ENCODE results near the gene TBL3. TPM values are rescaled to one million over a fixed set of nuclear protein-coding genes. Genes with fewer than 3 reads are reported as not detected.

TBL3 gene
- total and polyA plus RNA-seq, 9 of the 15 experiments (the other 6 are each of a cell fraction or from before 2014, with no cell fraction given) = 0.97 to 117 (median 24.5) TPM

GRCh38 chr16:2023092-2024031 is 51.5 kb downstream of the TBL3 start (continued):
- TF ChIP-seq TFE3 (CRISPR knock-in tag; IDR thresholded peaks at IDR 0.05) = no peak
- TF ChIP-seq ZNF140 (CRISPR knock-in tag; IDR thresholded peaks at IDR 0.05) = no peak
- TF ChIP-seq FOXK1 (CRISPR knock-in tag; IDR thresholded peaks at IDR 0.05; ENCODE audit: borderline replicate concordance) = 0 out of 2 replicates have a peak, but pooled peaks have one; percentile 20
- TF ChIP-seq ASH1L (IDR thresholded peaks at IDR 0.05; ENCODE audit: borderline replicate concordance, low read depth, partially characterized antibody) = no peak
- TF ChIP-seq, protein P1, sequence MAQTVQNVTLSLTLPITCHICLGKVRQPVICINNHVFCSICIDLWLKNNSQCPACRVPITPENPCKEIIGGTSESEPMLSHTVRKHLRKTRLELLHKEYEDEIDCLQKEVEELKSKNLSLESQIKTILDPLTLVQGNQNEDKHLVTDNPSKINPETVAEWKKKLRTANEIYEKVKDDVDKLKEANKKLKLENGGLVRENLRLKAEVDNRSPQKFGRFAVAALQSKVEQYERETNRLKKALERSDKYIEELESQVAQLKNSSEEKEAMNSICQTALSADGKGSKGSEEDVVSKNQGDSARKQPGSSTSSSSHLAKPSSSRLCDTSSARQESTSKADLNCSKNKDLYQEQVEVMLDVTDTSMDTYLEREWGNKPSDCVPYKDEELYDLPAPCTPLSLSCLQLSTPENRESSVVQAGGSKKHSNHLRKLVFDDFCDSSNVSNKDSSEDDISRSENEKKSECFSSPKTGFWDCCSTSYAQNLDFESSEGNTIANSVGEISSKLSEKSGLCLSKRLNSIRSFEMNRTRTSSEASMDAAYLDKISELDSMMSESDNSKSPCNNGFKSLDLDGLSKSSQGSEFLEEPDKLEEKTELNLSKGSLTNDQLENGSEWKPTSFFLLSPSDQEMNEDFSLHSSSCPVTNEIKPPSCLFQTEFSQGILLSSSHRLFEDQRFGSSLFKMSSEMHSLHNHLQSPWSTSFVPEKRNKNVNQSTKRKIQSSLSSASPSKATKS (CRISPR knock-in tag; IDR thresholded peaks at IDR 0.05) = no peak
- TF ChIP-seq HEY1 (CRISPR knock-in tag; IDR thresholded peaks at IDR 0.05; ENCODE audit: borderline replicate concordance) = no peak
- TF ChIP-seq ZNF584 (CRISPR knock-in tag; IDR thresholded peaks at IDR 0.05; ENCODE audit: low read depth) = no peak
- TF ChIP-seq SNRNP70 (optimal IDR thresholded peaks at IDR 0.05; ENCODE audit: low read depth, low read length) = no peak
- TF ChIP-seq ZZZ3 (IDR thresholded peaks at IDR 0.05) = no peak
- TF ChIP-seq ZBTB7A (IDR thresholded peaks at IDR 0.05; ENCODE audit: borderline replicate concordance, control insufficient read depth, low read depth, low read length) = peak; percentile 71; the same call in 1 of the 2 replicates
- TF ChIP-seq EGR1 (conservative IDR thresholded peaks at IDR 0.05) = peak; percentile 43
- TF ChIP-seq ZNF41 (CRISPR knock-in tag; conservative IDR thresholded peaks at IDR 0.05) = no peak
- TF ChIP-seq NR4A1 (CRISPR knock-in tag; IDR thresholded peaks at IDR 0.05) = no peak
- no peak for TF ChIP-seq NR4A1 (tag; IDR thresholded peaks at IDR 0.05)
- TF ChIP-seq ARID2 (IDR thresholded peaks at IDR 0.05) = no peak
- TF ChIP-seq ETV6 (IDR thresholded peaks at IDR 0.05; ENCODE audit: borderline replicate concordance in 1 of 2, low read depth in 2 of 2, low read length in 1 of 2) = no peak
- TF ChIP-seq ETV6 (CRISPR knock-in tag; IDR thresholded peaks at IDR 0.05; ENCODE audit: borderline replicate concordance) = no peak
- TF ChIP-seq CEBPZ (IDR thresholded peaks at IDR 0.05; ENCODE audit: borderline replicate concordance, low read depth, low read length) = no peak
